Measurements from ENCODE around the gene COL27A1. TPM values are rescaled to one million over a fixed set of nuclear protein-coding genes. Genes with fewer than 3 reads are reported as not detected.
A peak's percentile ranks its signal among the peaks of the same experiment; 100 is the strongest.

The COL27A1 gene
- total RNA-seq, 1 experiment from 2014 or later = 21.1 TPM

- DNase-seq (ENCODE audit: low read depth) = peak; percentile 94
Observed at GRCh38 chr9:114223564-114224246, 68.4 kb downstream of the COL27A1 start.

GRCh38 chr9:114224247-114224610 lies 68.9 kb downstream of the COL27A1 start:
- peak; percentile 90 for DNase-seq (ENCODE audit: low read depth)

GRCh38 chr9:114225561-114226212 lies 70.3 kb downstream of the COL27A1 start:
- DNase-seq (ENCODE audit: low read depth) = peak; percentile 93

GRCh38 chr9:114226246-114227055 lies 71.1 kb downstream of the COL27A1 start:
- DNase-seq (ENCODE audit: low read depth) = no peak

GRCh38 chr9:114227288-114228015 lies 72.1 kb downstream of the COL27A1 start:
- DNase-seq (ENCODE audit: low read depth) = no peak

- no peak for DNase-seq (ENCODE audit: low read depth)
Observed at GRCh38 chr9:114228016-114228808, 72.9 kb downstream of the COL27A1 start.

GRCh38 chr9:114229295-114229694 lies 74.0 kb downstream of the COL27A1 start:
- no peak for DNase-seq (ENCODE audit: low read depth)

GRCh38 chr9:114230068-114230467 lies 74.7 kb downstream of the COL27A1 start:
- no peak for DNase-seq (ENCODE audit: low read depth)

GRCh38 chr9:114231273-114231672 lies 75.9 kb downstream of the COL27A1 start:
- no peak for DNase-seq (ENCODE audit: low read depth)

GRCh38 chr9:114231719-114232449 lies 76.5 kb downstream of the COL27A1 start:
- DNase-seq (ENCODE audit: low read depth) = no peak

GRCh38 chr9:114233491-114234185 lies 78.3 kb downstream of the COL27A1 start:
- DNase-seq (ENCODE audit: low read depth) = no peak

GRCh38 chr9:114235033-114235661 lies 79.8 kb downstream of the COL27A1 start:
- DNase-seq (ENCODE audit: low read depth) = no peak

- no peak for DNase-seq (ENCODE audit: low read depth)
Observed at GRCh38 chr9:114236391-114237138, 81.2 kb downstream of the COL27A1 start.

GRCh38 chr9:114237247-114237646 lies 81.9 kb downstream of the COL27A1 start:
- DNase-seq (ENCODE audit: low read depth) = no peak

GRCh38 chr9:114237781-114238180 lies 82.4 kb downstream of the COL27A1 start:
- no peak for DNase-seq (ENCODE audit: low read depth)

- no peak for DNase-seq (ENCODE audit: low read depth)
Observed at GRCh38 chr9:114238472-114238871, 83.1 kb downstream of the COL27A1 start.

- DNase-seq (ENCODE audit: low read depth) = no peak
Observed at GRCh38 chr9:114238891-114239875, 83.8 kb downstream of the COL27A1 start.
